Inferior parietal cortex (tissue), 1 donor: ENCODE data around the gene OR51G1.
"Not testable (repeated sequence)": the region's sequence is repeated elsewhere in the genome, so short reads cannot be mapped to it uniquely, and the experiment has no call there.

Experiments used
- DNase-seq: peaks from one replicate; pipeline ENCODE4 v3.0.0-alpha.2; 2016; ENCODE audit errors: extremely low spot score

OR51G1 gene

GRCh38 chr11:4924239-4924638, at the start of gene OR51G1:
Gene OR51G1 (minus strand): TSS chr11:4924339. CDS start chr11:4924339, 0 bp downstream.
- DNase-seq: no peak

- no peak for DNase-seq
Measured at GRCh38 chr11:4962816-4963215, 38.7 kb upstream of the OR51G1 start.

GRCh38 chr11:4960877-4961276, 36.7 kb upstream of the OR51G1 start:
- no peak for DNase-seq

GRCh38 chr11:4957396-4957795, 33.3 kb upstream of the OR51G1 start:
- no peak for DNase-seq

- not testable (repeated sequence) for DNase-seq
Measured at GRCh38 chr11:4955613-4956012, 31.5 kb upstream of the OR51G1 start, which contains the start of gene OR51A2. Gene OR51A2 (minus strand): TSS chr11:4955713. CDS start chr11:4955713, 0 bp downstream.

GRCh38 chr11:4947505-4947904, 23.4 kb upstream of the OR51G1 start, which contains the start of gene OR51A4:
Gene OR51A4 (minus strand): TSS chr11:4947605. CDS start chr11:4947100, 505 bp downstream.
- DNase-seq: no peak

- no peak for DNase-seq
Measured at GRCh38 chr11:4936745-4937144, 12.6 kb upstream of the OR51G1 start.

GRCh38 chr11:4932751-4933150, 8.6 kb upstream of the OR51G1 start:
- no peak for DNase-seq

GRCh38 chr11:4926608-4927007, 2.5 kb upstream of the OR51G1 start:
- DNase-seq: no peak

- DNase-seq: no peak
Measured at GRCh38 chr11:4922304-4922703, 1.8 kb downstream of the OR51G1 start.

GRCh38 chr11:4921796-4922195, 2.3 kb downstream of the OR51G1 start:
- no peak for DNase-seq

GRCh38 chr11:4919250-4919649, 4.9 kb downstream of the OR51G1 start, which contains the start of gene OR51G2:
Gene OR51G2 (minus strand): TSS chr11:4919350. CDS start chr11:4915663, 3,687 bp downstream.
- no peak for DNase-seq

- DNase-seq: no peak
Measured at GRCh38 chr11:4916581-4916980, 7.6 kb downstream of the OR51G1 start.

GRCh38 chr11:4903484-4903883, 20.7 kb downstream of the OR51G1 start, which contains the start of gene OR51A7:
Gene OR51A7 (plus strand): TSS chr11:4903783. CDS start chr11:4907370, 3,587 bp downstream.
- no peak for DNase-seq

- no peak for DNase-seq
Measured at GRCh38 chr11:4891996-4892640, 32.0 kb downstream of the OR51G1 start.

- no peak for DNase-seq
Measured at GRCh38 chr11:4890279-4890678, 33.9 kb downstream of the OR51G1 start.

GRCh38 chr11:4887591-4887990, 36.5 kb downstream of the OR51G1 start:
- DNase-seq: no peak

- DNase-seq: no peak
Measured at GRCh38 chr11:4886186-4886585, 38.0 kb downstream of the OR51G1 start.

GRCh38 chr11:4884361-4884760, 39.8 kb downstream of the OR51G1 start:
- no peak for DNase-seq

GRCh38 chr11:4882543-4882942, 41.6 kb downstream of the OR51G1 start:
- DNase-seq: no peak

GRCh38 chr11:4881860-4882500, 42.2 kb downstream of the OR51G1 start, which contains the start of gene OR51T1:
Gene OR51T1 (plus strand): TSS chr11:4881900. CDS start chr11:4881900, 0 bp downstream.
- DNase-seq: no peak

GRCh38 chr11:4881188-4881587, 43.0 kb downstream of the OR51G1 start:
- no peak for DNase-seq
